IMR-90 (cell line): Measurements from ENCODE around the gene GDPD3. TPM values are rescaled to one million over a fixed set of nuclear protein-coding genes. Genes with fewer than 3 reads are reported as not detected.
A peak's percentile ranks its signal among the peaks of the same experiment; 100 is the strongest.

ENCODE experiments used
- ATAC-seq: fragments of 200-7000 bp; cut with Tn5 transposase; 2 replicates; pipeline ENCODE4 v1.9.1; 2020; ENCODE audit warnings: low read depth, mild to moderate bottlenecking, moderate library complexity
- BruUV-seq: library from RNA; stranded (reverse); fragments of 400-500 nt; replicated peaks from 2 replicates; lab custom pipeline; 2021; lab: Mats Ljungman, UMichigan
- CTCF ChIA-PET: fragments of 300-600 bp; formaldehyde crosslinking; extraction: SDS; loops from one replicate; lab custom pipeline; 2021; ENCODE audit warnings: antibody characterized with exemption; lab: Yijun Ruan, JAX
- POLR2A ChIA-PET: fragments of 300-600 bp; sonication (Branson Sonifier 250); formaldehyde crosslinking; loops from one replicate; lab custom pipeline; 2022; ENCODE audit warnings: antibody characterized with exemption; ENCODE audit not compliant: unreplicated experiment; lab: Charles Lee
- DNase-seq: peaks from one replicate; pipeline ENCODE4 v3.0.0; 2013
- H2AFZ ChIP-seq: replicated peaks from 2 replicates; pipeline ENCODE3; 2013; ENCODE audit warnings: low read length, mild to moderate bottlenecking; ENCODE audit not compliant: poor library complexity
- H2AK5ac ChIP-seq: 2 replicates; pipeline ENCODE4 v1.6.1; 2013; ENCODE audit warnings: low read depth, low read length, inconsistent platforms
- H2AK9ac ChIP-seq: replicated peaks from 2 replicates; pipeline ENCODE3; 2013; ENCODE audit warnings: mild to moderate bottlenecking, low read depth, low read length, moderate library complexity; ENCODE audit not compliant: poor library complexity
- H2BK120ac ChIP-seq: 2 replicates; pipeline ENCODE4 v1.6.1; 2013; ENCODE audit warnings: low read depth, low read length, inconsistent platforms
- H2BK15ac ChIP-seq: 3 replicates; pipeline ENCODE4 v1.6.1; 2013; ENCODE audit warnings: low read depth, low read length, inconsistent platforms
- H2BK20ac ChIP-seq: 2 replicates; pipeline ENCODE4 v1.6.1; 2013; ENCODE audit warnings: low read depth, mild to moderate bottlenecking, inconsistent platforms, low read length, moderate library complexity
- H2BK5ac ChIP-seq: 2 replicates; pipeline ENCODE4 v1.6.1; 2013; ENCODE audit warnings: mild to moderate bottlenecking, low read depth, low read length, inconsistent platforms; ENCODE audit not compliant: poor library complexity, severe bottlenecking
- H3K14ac ChIP-seq: replicated peaks from 2 replicates; pipeline ENCODE4 v1.6.1; 2013; ENCODE audit warnings: low read depth, low read length, inconsistent platforms
- H3K18ac ChIP-seq: 2 replicates; pipeline ENCODE4 v1.6.1; 2013; ENCODE audit warnings: low read depth, low read length, control low read depth
- H3K23ac ChIP-seq: 2 replicates; pipeline ENCODE4 v1.6.1; 2013; ENCODE audit warnings: low read depth, low read length, inconsistent platforms
- H3K27ac ChIP-seq: 2 replicates; pipeline ENCODE4 v1.5.1; 2013; ENCODE audit warnings: mild to moderate bottlenecking, control low read depth, low read length; ENCODE audit not compliant: insufficient read depth
- H3K27me3 ChIP-seq: 2 replicates; pipeline ENCODE4 v1.6.1; 2013; ENCODE audit warnings: low read length; ENCODE audit not compliant: control insufficient read depth, insufficient read depth
- H3K36me3 ChIP-seq: 2 replicates; pipeline ENCODE4 v1.6.1; 2013; ENCODE audit warnings: low read length, mixed read lengths; ENCODE audit not compliant: control insufficient read depth, insufficient read depth
- H3K4ac ChIP-seq: 2 replicates; pipeline ENCODE4 v1.6.1; 2013; ENCODE audit warnings: low read depth, low read length, inconsistent platforms
- H3K4me1 ChIP-seq: 2 replicates; pipeline ENCODE4 v1.6.1; 2013; ENCODE audit warnings: low read length, mixed read lengths; ENCODE audit not compliant: control insufficient read depth, insufficient read depth
- H3K4me2 ChIP-seq: 2 replicates; pipeline ENCODE4 v1.6.1; 2013; ENCODE audit warnings: low read depth, mild to moderate bottlenecking, control low read depth, low read length, moderate library complexity
- H3K4me3 ChIP-seq: 2 replicates; pipeline ENCODE4 v1.5.1; 2013; ENCODE audit warnings: low read depth, mild to moderate bottlenecking, control low read depth, low read length, moderate library complexity; ENCODE audit not compliant: insufficient read depth
- H3K56ac ChIP-seq: 2 replicates; pipeline ENCODE4 v1.6.1; 2013; ENCODE audit warnings: low read length, inconsistent platforms; ENCODE audit not compliant: insufficient read depth; ENCODE audit errors: extremely low read depth
- H3K79me1 ChIP-seq, 2 experiments: 2 replicates each; pipeline ENCODE4 v1.6.1; 2013; ENCODE audit warnings: low read length in 2 of 2, inconsistent platforms in 1 of 2, low read depth in 1 of 2
- H3K9ac ChIP-seq: 2 replicates; pipeline ENCODE4 v1.6.1; 2013; ENCODE audit warnings: low read depth, low read length, control low read depth
- H3K9me1 ChIP-seq: 2 replicates; pipeline ENCODE4 v1.6.1; 2013; ENCODE audit warnings: low read length, inconsistent platforms; ENCODE audit not compliant: insufficient read depth
- H3K9me3 ChIP-seq: 2 replicates; pipeline ENCODE4 v1.6.1; 2013; ENCODE audit warnings: low read length; ENCODE audit not compliant: control insufficient read depth, insufficient read depth
- H4K20me1 ChIP-seq: 2 replicates; pipeline ENCODE4 v1.6.1; 2013; ENCODE audit warnings: low read length, inconsistent platforms; ENCODE audit not compliant: insufficient read depth
- H4K5ac ChIP-seq: 2 replicates; pipeline ENCODE4 v1.6.1; 2013; ENCODE audit warnings: mild to moderate bottlenecking, low read depth, low read length, control low read depth
- H4K8ac ChIP-seq, 2 experiments: 2 replicates each; pipeline ENCODE4 v1.6.1; 2013; ENCODE audit warnings: low read depth in 2 of 2, low read length in 2 of 2, control low read depth in 1 of 2, inconsistent platforms in 1 of 2
- H4K91ac ChIP-seq: 2 replicates; pipeline ENCODE4 v1.6.1; 2013; ENCODE audit warnings: low read depth, low read length, inconsistent platforms; ENCODE audit not compliant: insufficient read depth
- MAZ ChIP-seq: IDR thresholded peaks from 2 replicates; pipeline ENCODE4 v1.6.1; 2012; ENCODE audit warnings: low read depth, mild to moderate bottlenecking, low read length, improper control_type of control experiment, moderate library complexity, borderline replicate concordance
- WGBS, 2 experiments: methylation state at CpG; one replicate each; pipeline versions ENCODE4 v1.1.5 to v1.1.7; 2013; ENCODE audit warnings: missing lambda C conversion rate in 2 of 2; ENCODE audit not compliant: insufficient read length in 1 of 2; ENCODE audit errors: extremely low coverage in 2 of 2; 5-methylcytosine and 5-hydroxymethylcytosine counted together
- dilution Hi-C: fragments of 300-500 bp; cut with HindIII; formaldehyde crosslinking; loops from one replicate; pipeline ENCODE4 v1.14.3; 2018; ENCODE audit warnings: low sequenced_read_pairs; ENCODE audit not compliant: unreplicated experiment
- in situ Hi-C: fragments of 300-500 bp; cut with MboI; formaldehyde crosslinking; loops from 3 replicates; pipeline ENCODE4 v1.14.3; 2019; ENCODE audit warnings: low sequenced_read_pairs, inconsistent platforms, mixed read lengths
- intact Hi-C: fragments of 100-400 bp; cut with micrococcal nuclease; formaldehyde crosslinking; loops from 2 replicates; pipeline ENCODE4 v1.10.0; 2022
- polyA plus RNA-seq, 3 experiments: library from polyadenylated mRNA; depleted of rRNA; stranded (reverse); fragments of >200 nt; gene quantifications; 2 replicates each; pipeline ENCODE4 v1.2.3, GENCODE V29; 2012; ENCODE audit warnings: low replicate concordance in 1 of 3
- total RNA-seq: library from RNA; depleted of rRNA; stranded (reverse); fragments of >200 nt; gene quantifications from 2 replicates; pipeline ENCODE4 v1.2.3, GENCODE V29; 2012

GDPD3 gene
- total and polyA plus RNA-seq, 2 of the 4 experiments (the other 2 are of a cell fraction) = under 0.01 to 19.5 TPM

- Histone ChIP-seq H2BK15ac (peak overlapping the region; percentile 76; the same call in 1 of the 3 replicates), H4K5ac (peak overlapping the region; percentile 69), H3K9ac (peak overlapping the region; percentile 85), H4K20me1 (no peaks in the 10 kb centered on the region), H4K8ac (peak overlapping the region; percentile 59 to 65; a peak in 2 of 4 replicates), H3K4me2 (peak overlapping the region; percentile 96), H2AK5ac (peak overlapping the region; percentile 86), H2AK9ac (peak overlapping the region; percentile 80), H3K4me1 (peaks cover 13% of the 10 kb centered on the region), H3K79me1 (peaks cover 0 to 18% of the 10 kb centered on the region in 2 experiments; a peak in 2 of 4 replicates), H2AFZ (peak overlapping the region; percentile 77), H3K18ac (peak overlapping the region; percentile 6; the same call in 1 of the 2 replicates), H2BK20ac (no peak overlapping the region), H3K14ac (peak overlapping the region; percentile 38; the same call in 1 of the 2 replicates), H3K36me3 (peaks cover 6% of the 10 kb centered on the region), H3K9me1 (no peaks in the 10 kb centered on the region), H4K91ac (peak overlapping the region; percentile 44; the same call in 1 of the 2 replicates), H3K56ac (no peak overlapping the region), H3K27me3 (no peaks in the 10 kb centered on the region), H2BK5ac (peak overlapping the region; percentile 34), H3K4ac (peak overlapping the region; percentile 65), H3K9me3 (peaks cover 11% of the 10 kb centered on the region), H3K4me3 (peak overlapping the region; percentile 54), H3K27ac (peak overlapping the region; percentile 53), H2BK120ac (no peak overlapping the region), H3K23ac (0 out of 2 replicates have a peak overlapping the region, but pooled peaks have one; percentile 38)
- ChIA-PET CTCF (interaction anchor here (0.6 kb wide), 1 partner anchor 845 kb away, joined by 5 read pairs; no protein-coding TSS in a partner anchor), POLR2A (no interaction called here)
- intact Hi-C loops = loop anchor here (10.0 kb wide), 1 partner anchor 309 kb away; the partner anchor contains the start of gene ZNF771
- TF ChIP-seq MAZ = no peak
- ATAC-seq (no peak), DNase-seq (no peak)
- WGBS, 2 experiments = 37% methylated on average over 5 of the region's 47 CpGs; no CpG with 5 or more reads in 1 of the 2 experiments
- dilution Hi-C loops = no loop called here
- TSS peak; percentile 46 for BruUV-seq
- in situ Hi-C loops = loop anchor here (5.0 kb wide), 1 partner anchor 57 kb away; no protein-coding TSS in a partner anchor
Measured at GRCh38 chr16:30095166-30096078, 17.9 kb downstream of the GDPD3 start.
